ENCODE results near the gene PBX3. TPM values are rescaled to one million over a fixed set of nuclear protein-coding genes. Genes with fewer than 3 reads are reported as not detected.

Gene PBX3
- polyA plus RNA-seq, 12 donors = 11.2 to 26.2 (median 15.6) TPM; not detected in 1

GRCh38 chr9:125992557-125992956, 245.4 kb downstream of the PBX3 start:
- DNase-seq = no peak

- no peak for DNase-seq
Measured at GRCh38 chr9:125993466-125993865, 246.3 kb downstream of the PBX3 start.

DNA sequence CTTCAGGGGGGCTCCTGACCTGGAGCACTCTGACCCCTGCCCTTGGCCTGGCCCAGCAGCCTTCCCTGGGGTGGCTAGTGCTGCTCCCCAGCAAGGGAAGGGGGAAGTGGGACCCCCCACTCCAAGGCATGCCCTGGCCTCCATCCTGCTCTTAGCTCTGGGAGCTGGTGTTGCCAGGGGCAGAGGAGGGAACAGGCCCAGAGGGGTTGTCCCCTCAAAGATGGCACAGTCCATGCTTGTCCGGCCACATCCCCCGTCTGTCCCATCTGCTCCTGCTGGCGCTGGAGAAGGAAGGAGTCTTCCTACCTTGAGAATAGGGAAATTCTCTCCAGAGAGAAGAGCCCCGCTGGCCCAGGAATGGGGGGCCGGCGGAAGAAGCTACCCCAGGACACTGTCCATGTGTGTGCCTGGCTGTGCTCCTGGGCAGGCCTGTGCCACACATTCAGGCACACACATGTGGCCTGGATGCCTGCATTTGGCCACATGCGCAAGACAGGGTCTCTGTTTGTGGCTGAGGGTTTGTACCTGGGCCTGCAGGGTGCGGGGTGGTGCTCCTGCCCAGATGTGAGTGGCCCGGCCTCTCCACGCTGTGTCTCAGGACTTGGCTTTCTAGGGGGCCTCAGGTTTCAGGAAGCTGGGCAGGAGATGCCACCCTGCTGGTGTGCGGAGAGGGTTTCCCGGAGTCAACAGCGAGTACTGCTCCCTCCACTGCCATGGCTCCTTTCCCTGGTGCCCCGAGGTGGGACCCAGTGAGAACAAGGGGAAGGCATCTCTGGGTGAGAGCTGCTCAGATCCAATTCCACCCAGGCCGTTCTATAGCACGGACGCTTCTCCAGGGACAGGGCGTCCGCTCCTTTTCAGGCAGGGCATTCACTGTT, 247.1 kb downstream of the PBX3 start:
- DNase-seq = no peak

GRCh38 chr9:125995006-125995405, 247.8 kb downstream of the PBX3 start:
- no peak for DNase-seq

DNA sequence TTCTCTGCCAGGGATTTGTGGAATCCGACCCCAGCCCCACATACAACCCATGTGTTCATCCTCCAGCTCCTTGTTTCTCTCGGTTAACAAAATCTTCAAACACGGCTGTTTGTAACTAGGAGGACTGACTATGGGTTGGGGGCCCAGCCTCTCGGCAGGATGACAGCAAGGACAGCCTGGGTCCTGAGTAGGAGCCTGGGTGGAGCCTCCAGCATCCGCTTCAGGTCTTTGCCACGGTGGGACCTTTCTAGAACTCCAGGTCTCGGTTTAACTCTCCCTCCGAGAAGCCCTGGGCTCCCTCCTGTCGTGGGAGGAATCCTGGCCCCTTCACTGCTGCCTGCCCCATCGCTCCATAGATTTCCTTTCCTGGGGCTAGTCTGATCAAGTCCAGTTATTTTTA, 248.5 kb downstream of the PBX3 start:
- no peak for DNase-seq

- DNase-seq = no peak
Measured at GRCh38 chr9:125996791-125997190, 249.6 kb downstream of the PBX3 start.

DNA sequence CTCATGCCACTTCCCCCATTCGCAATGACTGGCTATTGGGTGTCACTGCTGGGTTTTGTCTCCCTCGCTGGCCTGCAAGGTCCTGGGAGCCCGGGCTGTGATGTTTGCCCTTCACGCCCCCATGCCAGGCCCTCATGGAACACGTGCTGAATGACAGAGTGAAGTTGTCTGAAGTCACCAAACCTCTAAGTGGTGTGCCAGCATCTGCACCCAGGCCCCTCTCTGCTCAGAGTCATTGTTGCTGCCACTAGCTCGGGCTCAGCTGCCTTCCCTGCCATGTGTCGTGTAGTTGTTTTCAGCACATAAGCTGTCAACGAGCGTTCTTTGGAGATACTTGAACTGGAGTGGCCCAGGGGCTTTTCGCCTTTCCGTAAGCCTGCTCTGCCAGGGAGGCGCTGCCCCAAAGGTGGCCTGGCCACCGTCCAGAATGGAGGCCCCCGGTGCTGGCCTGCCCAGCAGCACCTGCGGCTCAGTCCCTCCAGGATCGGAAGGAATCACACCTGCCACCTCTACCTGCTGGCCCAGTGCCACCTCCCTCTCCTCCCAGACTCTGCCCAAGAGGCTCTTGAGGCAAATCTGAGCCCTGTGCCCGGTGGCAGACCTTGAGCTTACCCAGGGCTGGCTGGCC, 250.1 kb downstream of the PBX3 start:
- no peak for DNase-seq

DNA sequence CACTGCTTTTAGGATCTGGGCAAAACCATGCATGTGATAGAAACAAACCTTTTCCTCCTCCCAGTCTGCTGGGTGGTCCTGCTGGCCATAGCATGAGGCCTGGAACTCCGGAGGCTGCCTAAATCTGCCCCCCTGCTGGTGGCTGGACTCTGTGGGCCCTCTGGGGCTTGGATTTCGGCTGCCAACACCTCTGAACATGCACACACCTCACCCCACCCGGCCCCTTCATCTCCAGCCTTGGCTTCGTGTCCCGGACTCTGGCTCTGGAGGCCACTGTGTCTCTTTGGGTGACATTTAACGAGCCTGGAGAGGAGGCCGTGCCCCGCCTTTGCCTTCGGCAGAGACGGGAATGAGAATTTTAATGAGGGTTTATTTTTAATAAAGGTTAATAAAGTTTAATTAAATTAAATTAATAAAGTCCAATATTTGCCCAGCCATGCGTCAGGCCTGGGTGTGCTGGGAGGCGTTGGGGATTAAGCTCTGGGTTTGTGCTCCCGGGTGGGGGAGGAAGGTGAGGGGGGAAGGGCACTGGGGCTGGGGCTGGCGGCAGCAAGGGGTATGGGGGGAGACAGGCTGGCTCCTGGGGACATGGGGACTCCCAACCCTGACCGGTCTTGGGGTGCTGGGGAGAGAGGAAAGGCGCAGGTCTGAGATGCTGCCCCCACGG, 251.8 kb downstream of the PBX3 start:
- no peak for DNase-seq

GRCh38 chr9:125999504-125999881, 252.3 kb downstream of the PBX3 start:
- DNase-seq = no peak

DNA sequence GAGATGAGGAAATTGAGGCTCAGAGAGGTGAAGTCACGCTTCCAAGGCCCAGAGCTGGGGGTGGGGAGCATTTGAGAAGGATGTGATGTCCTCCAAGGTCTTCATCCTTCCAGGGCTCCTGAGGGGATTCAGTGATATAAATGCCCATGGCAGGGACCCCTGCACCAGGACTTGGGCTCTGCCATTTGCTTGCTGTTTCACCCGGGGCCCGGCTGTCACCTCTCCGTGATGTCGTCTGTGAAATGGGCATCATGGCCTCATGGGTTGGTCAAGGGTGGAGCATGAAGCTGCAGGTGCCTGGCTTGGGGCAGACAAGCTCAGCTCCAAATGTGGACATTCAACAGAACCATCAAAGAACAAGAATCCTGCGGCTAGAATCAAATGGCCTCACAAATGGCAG, 253.1 kb downstream of the PBX3 start:
- no peak for DNase-seq

GRCh38 chr9:126000731-126001580, 253.8 kb downstream of the PBX3 start:
- DNase-seq = no peak

DNA sequence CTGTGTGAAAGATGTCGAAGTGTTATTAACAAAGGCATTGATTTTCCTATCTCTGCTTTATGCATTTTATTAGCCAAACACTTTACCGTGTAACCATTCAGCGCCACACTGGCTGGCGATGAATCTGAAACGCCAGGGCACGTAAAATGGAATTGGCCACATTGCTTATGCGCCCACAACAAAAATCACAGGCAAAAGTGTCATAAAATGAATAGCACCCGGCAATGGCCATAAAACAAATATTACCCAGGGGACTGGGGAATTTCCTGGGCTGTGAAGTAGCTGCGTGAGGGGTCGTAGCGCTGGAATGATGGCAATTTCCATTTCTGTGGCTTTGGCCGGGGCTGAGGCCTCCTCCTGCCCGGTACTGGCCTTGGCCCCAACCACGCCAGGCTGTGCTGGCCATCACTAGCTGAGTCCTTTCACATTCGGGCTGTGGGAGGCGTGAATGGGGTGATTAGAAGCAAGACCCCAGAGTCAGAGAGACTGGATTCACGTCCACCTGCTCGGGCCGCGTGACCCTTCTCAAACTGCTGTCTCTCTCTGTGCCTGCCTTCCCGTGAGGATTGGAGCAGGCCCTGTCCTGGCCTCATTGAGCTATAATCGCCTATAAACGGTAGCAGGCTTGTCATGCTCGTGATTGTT, 254.5 kb downstream of the PBX3 start:
- no peak for DNase-seq

GRCh38 chr9:126002476-126003350, 255.5 kb downstream of the PBX3 start:
- no peak for DNase-seq

GRCh38 chr9:126009047-126009446, 261.9 kb downstream of the PBX3 start:
- no peak for DNase-seq

GRCh38 chr9:126014726-126015125, 267.6 kb downstream of the PBX3 start:
- DNase-seq = no peak

DNA sequence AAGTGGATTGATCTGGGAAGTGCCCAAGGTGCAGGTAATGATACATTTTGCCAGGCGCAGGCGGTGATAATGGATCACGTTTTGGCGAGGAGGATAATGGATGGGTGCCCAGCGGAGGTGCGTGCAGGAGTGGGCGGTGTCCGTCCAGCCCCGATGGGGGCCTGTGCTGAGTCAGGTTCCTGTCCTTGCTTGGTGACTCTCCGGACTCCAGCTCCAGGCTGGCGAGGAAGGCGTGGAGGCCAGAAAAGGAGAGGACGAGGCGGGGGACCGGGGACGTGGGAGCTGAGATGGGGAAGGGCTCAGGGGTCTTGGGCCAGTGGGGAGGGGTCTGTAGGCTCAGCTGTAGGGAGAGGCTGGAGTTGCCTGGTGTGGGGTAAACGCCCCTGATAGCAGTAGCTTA, 268.3 kb downstream of the PBX3 start:
- DNase-seq = no peak

DNA sequence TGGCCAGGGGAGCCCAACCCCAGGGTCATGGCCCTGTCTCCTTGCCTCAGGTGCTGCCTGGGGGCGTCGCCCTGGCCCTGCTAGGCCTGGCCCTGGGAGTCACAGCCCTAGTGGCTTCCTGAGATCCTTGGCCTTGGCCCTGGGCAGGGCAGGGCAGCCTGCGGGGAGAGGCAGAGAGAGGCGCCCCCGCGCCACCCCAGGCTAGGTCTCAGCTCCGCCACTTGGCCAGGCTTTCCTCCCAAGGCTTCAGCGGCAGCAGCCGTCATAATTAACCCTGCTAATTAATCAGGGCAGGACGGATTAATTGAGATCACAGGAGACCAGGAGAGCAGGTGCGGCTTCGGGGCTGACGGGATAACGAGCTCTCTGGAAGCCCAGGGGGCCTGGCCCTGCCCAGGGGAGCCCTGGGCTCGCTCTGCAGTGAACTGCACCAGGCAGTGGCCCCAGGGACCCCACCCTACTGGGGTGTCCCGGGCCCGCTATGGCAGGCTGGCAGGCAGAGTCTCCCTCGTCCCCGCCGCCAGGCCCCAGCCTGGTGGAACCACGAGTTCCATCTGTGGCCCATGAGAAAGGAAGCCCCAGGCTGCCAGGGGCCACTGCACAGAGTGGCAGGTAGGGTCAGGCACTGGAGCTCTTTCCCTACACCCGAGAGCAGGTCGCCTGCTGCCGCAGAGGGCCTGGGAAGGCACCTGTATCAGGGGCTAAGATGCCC, 269.6 kb downstream of the PBX3 start:
- DNase-seq = no peak
